HG02852 (cell line): Measurements from ENCODE around the gene RAI1.
"Not testable (repeated sequence)": the region's sequence is repeated elsewhere in the genome, so short reads cannot be mapped to it uniquely, and the experiment has no call there.

Experiments used
- ATAC-seq: cut with Tn5 transposase; IDR thresholded peaks from one replicate; pipeline ENCODE4 v1.9.1; 2021; ENCODE audit warnings: mild to moderate bottlenecking, moderate library complexity; ENCODE audit not compliant: unreplicated experiment

Gene RAI1

DNA sequence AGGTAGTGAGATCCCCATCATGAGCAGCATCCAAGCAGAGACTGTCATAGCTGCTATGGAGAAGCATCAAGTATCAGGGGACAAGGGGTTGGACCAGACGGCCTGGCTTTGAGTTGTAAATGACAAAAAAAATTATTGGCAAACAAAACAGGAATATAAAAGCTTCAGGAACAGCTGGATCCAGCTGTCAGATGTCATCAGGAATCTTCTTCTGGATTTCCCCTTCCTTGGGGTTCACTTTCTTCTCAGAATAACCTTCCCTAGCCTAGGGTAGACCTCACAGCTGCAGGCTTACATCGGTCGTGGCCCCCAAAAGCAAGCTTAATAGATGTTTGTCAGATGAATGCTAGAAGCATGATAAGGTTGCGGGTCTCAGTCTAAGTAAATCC lies 17.2 kb upstream of the RAI1 start:
- ATAC-seq: no peak

- ATAC-seq: no peak
Measured at GRCh38 chr17:17665255-17665654, 16.0 kb upstream of the RAI1 start.

GRCh38 chr17:17666111-17666714 lies 15.0 kb upstream of the RAI1 start:
- ATAC-seq: no peak

DNA sequence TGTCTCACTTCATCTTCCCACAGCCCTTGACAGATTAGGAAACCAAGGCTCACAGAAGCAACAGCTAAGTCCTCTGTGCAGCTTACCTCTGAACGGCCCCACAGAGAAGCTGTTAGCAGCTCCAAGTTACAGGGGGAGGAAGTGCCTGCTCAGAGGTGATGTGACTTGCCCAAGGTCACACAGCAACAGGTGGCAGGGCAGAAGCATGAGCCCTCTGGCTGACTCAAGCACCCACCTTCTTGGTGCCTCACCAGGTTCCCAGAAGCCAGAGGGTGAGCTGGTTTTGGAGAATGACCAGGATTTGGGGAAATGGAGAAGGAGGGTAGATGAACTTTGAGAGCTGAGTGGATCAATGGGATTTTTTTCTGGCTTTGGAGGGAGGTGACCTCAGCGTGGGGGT lies 14.0 kb upstream of the RAI1 start:
- no peak for ATAC-seq

DNA sequence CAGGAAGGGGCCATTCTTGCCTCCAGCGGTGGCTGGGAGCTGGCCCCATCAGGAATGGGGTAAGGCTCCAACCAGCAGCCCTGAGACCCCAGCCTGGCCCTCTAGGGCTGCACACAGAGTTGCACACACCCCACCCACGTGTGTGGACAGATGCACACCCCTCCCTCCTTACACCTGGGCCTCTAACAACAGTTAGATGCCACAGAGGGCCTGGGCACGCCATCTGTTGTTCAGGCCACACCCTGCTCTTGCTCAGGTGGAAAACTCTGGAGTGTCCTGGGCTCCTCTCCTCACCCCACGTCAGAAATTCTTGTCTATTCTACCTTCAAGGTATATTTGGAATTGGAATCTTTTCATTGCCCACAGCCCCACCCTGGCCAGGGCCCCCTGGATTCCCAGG lies 13.3 kb upstream of the RAI1 start:
- no peak for ATAC-seq

- no peak for ATAC-seq
Measured at GRCh38 chr17:17668358-17668757, 12.9 kb upstream of the RAI1 start.

DNA sequence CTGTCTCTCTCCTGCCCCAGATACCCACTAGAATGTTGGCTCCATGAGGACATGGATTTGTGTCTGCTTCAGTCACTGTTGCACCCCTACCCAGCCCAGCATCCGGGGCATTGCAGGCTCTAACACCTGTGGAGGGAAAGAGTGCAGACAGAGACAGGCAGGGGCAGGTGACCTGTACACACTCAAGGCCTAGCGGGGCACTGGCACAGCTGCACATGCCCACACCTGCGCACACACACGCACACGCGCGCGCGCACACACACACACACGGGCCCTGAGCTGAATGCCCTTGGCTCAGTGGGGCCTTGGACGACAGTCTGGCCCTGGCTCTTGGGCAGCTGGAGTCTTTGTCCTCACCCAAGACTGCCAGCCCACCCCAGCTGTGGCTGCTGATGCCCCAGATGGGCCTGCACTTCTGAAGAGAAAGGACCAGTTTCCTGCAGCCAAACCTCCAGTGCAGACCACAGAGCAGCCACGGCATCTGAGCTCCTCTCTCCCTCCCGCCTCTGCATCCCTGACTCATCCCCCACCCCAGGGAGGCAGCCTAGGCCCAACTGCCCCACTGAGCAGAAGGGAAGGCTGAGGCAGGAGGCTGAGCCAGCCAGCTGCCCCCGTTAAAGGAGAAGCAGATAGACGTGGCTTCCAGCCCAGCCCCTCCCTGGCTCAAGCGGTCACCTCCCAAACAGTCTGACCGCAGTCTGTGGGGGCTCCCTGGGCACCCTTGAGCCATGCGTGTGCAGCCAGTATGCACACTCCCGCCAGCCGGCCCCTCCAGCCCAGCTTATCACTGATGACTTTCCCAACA lies 12.3 kb upstream of the RAI1 start:
- no peak for ATAC-seq

- no peak for ATAC-seq
Measured at GRCh38 chr17:17669580-17670235, 11.6 kb upstream of the RAI1 start.

DNA sequence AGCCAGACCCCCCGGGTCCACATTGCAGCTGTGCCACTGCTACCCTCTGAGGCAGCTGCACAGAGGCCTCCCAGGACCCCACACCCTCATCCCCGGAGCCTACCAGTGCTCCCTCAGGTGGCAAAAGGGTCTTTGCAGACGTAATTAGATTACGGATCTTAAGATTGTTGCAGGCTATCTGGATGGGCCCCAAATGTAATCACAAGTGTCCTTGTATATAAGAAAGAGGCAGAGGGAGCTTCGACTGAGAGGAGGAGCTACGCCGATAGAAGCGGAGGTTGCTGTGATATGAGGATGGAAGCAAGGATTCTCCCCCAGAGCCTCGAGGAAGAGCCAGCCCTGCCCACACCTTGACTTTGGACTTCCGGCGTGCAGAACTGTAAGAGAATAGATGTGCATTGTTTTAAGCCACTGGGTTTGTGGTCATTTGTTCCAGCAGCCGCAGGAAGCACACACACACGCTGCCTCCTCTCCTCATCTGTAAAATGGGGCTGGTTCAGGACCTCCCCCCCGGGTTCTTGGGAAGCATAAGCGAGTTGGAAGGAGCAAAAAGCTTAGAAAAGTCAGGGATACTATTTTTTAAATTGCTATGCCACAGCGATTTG lies 10.5 kb upstream of the RAI1 start:
- ATAC-seq: no peak

GRCh38 chr17:17671369-17672129 lies 9.7 kb upstream of the RAI1 start:
- no peak for ATAC-seq

DNA sequence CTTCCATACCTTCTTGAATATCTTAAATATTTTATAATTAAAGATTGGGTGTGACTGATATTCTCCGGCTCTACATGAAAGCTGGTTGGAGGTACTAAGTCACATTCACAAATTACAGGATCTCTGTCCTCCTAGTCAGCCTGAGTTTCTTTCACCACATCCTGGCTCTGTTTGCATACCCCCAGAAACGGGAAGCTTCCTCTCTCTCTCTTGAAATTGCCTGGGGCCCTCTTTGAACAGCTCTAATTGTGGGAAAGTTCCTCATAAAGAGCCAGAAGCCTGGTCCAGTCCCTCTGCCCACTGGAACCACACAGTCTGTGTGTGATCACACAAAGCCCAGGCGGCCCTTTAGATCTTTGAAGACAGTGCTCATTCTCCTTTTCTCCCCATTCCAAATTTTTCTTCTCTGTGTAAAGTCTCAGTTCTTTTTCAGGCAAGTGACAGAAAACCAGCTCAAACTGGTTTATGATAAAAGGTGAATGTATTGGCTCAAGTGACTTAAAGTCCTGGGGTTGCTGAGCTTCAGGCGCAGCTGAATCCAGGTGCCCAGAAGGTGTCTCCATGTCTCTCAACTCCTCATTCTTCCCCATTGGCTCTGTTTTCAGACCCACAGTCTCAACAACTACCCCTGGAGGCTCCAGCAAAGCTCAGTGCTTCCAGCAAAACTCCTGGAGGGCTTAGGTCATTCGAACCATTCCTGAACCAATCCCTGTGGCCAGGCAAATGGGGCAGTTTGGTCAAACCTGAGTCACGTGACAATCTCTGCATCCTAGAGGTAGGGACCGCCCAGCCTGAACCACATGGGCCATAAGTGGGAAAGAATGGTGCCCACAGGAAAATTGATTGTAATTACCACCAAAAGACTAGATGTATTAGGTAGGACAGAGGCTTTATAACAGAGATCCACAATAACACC lies 8.5 kb upstream of the RAI1 start:
- no peak for ATAC-seq

DNA sequence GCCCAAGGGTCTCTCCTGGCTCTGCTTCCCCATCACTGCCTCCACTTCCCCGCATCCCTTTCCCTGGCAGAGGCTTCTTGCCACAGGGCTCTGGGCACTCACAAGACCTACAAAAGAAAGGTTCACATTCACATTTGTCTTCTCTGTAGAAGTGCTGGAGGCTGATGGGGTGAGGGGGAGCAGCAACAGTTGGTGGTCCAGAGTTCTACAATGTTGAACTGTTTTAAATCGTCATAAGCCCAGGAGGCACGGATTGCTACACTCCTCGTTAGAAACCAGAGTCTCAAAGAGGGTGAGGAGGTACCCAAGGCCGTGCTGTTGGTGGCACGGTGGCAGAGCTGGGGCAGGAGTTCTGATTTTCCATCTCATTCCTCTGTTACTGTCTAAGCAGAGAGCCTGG lies 5.8 kb upstream of the RAI1 start:
- no peak for ATAC-seq

- ATAC-seq: no peak
Measured at GRCh38 chr17:17675925-17676534, 5.2 kb upstream of the RAI1 start.

- no peak for ATAC-seq
Measured at GRCh38 chr17:17676752-17677151, 4.5 kb upstream of the RAI1 start.

GRCh38 chr17:17677299-17678040 lies 3.8 kb upstream of the RAI1 start:
- ATAC-seq: no peak

GRCh38 chr17:17678063-17678699 lies 3.1 kb upstream of the RAI1 start:
- not testable (repeated sequence) for ATAC-seq

GRCh38 chr17:17679243-17679642 lies 2.0 kb upstream of the RAI1 start:
- no peak for ATAC-seq

DNA sequence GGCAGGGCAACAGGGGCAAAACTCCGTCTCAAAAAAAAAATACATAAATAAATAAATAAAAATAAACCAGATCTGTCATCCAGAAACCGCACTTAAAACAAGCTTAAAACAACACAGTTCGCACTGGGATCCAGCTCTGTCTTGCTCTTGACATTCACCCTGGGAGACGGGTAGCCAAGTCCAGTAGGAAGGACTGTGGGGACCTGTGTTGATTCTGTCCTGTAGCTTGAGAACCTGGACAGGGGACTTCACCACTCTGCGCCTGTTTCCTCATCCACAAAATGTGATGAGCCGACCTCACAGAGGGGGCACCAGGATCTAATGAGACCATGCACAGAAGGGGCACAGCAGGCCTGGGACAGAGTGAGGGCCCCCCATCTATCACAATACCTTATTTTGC lies 1.5 kb upstream of the RAI1 start:
- no peak for ATAC-seq
